GM18858 (cell line): ENCODE measurements around the gene TP53I3.
"Not testable (repeated sequence)": the region's sequence is repeated elsewhere in the genome, so short reads cannot be mapped to it uniquely, and the experiment has no call there.

Experiments used
- ATAC-seq: cut with Tn5 transposase; IDR thresholded peaks from one replicate; pipeline ENCODE4 v1.9.1; 2021; ENCODE audit not compliant: unreplicated experiment

Gene TP53I3

GRCh38 chr2:24055750-24056149 lies 28.9 kb downstream of the TP53I3 start:
- no peak for ATAC-seq

- ATAC-seq: no peak
Measured at GRCh38 chr2:24054366-24055010, 30.1 kb downstream of the TP53I3 start.

- ATAC-seq: no peak
Measured at GRCh38 chr2:24052951-24053350, 31.7 kb downstream of the TP53I3 start.

- ATAC-seq: no peak
Measured at GRCh38 chr2:24051833-24052232, 32.8 kb downstream of the TP53I3 start.

- ATAC-seq: no peak
Measured at GRCh38 chr2:24050041-24050979, 34.3 kb downstream of the TP53I3 start.

- ATAC-seq: no peak
Measured at GRCh38 chr2:24049485-24050021, 35.1 kb downstream of the TP53I3 start, which contains the start of gene FKBP1B. Gene FKBP1B (plus strand): TSS chr2:24049741. CDS start chr2:24049850, 109 bp downstream.

- ATAC-seq: no peak
Measured at GRCh38 chr2:24048769-24049484, 35.7 kb downstream of the TP53I3 start.

- no peak for ATAC-seq
Measured at GRCh38 chr2:24047703-24048033, 37.0 kb downstream of the TP53I3 start.

GRCh38 chr2:24046930-24047702 lies 37.5 kb downstream of the TP53I3 start, which contains the start of gene WDCP:
Gene WDCP (minus strand): TSS chr2:24047391. CDS start chr2:24039494, 7,897 bp downstream.
- peak; percentile 97 for ATAC-seq

- no peak for ATAC-seq
Measured at GRCh38 chr2:24046599-24046929, 38.1 kb downstream of the TP53I3 start.

- no peak for ATAC-seq
Measured at GRCh38 chr2:24045511-24046508, 38.8 kb downstream of the TP53I3 start.

- not testable (repeated sequence) for ATAC-seq
Measured at GRCh38 chr2:24043133-24043532, 41.5 kb downstream of the TP53I3 start.

GRCh38 chr2:24040511-24040910 lies 44.1 kb downstream of the TP53I3 start:
- no peak for ATAC-seq

- ATAC-seq: no peak
Measured at GRCh38 chr2:24038786-24039499, 45.7 kb downstream of the TP53I3 start.
